Measurements from ENCODE around the gene HAO1. TPM values are rescaled to one million over a fixed set of nuclear protein-coding genes. Genes with fewer than 3 reads are reported as not detected.
"Not testable (repeated sequence)": the region's sequence is repeated elsewhere in the genome, so short reads cannot be mapped to it uniquely, and the experiment has no call there.

Gene HAO1
- total and polyA plus RNA-seq, 2 donors = 0.10 TPM; not detected in 1

DNA sequence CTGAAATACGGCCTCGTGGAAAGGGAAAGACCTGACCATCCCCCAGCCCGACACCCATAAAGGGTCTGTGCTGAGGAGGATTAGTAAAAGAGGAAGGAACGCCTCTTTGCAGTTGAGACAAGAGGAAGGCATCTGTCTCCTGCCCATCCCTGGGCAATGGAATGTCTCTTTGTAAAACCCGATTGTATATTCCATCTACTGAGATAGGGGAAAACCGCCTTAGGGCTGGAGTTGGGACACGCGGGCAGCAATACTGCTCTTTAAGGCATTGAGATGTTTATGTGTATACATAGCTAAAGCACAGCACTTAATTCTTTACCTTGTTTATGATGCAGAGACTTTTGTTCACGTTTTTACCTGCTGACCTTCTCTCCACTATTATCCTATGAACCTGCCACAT, 16.3 kb upstream of the HAO1 start:
- not testable (repeated sequence) for H3K36me3 ChIP-seq (ENCODE audit: insufficient read depth)

DNA sequence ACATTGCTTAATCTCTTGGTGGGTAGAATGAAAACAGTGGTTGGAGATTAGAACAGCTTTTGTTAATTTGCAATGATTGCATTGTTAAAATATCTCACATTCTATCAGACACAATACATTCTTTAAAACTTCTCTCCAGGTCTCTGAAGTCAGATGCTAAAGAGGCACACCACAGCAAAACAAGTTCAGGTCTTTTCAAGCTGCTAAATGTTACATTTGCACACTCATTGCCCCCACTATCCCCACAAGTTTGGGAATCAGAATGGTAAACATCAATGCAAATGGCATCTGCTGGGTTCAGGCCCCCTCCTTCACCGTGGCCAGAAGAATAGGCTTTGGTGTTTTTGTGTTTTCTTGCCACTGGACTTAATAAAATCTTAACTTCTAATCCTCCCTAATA, 10.1 kb upstream of the HAO1 start:
- H3K27ac ChIP-seq (ENCODE audit: low read depth) = no peak overlapping the region
- WGBS = 70% methylated on average over 1 of the region's 1 CpG
- DNase-seq (ENCODE audit: extremely low spot score) = no peak
- H3K4me3 ChIP-seq (ENCODE audit: low read depth, low read length) = no peak overlapping the region
- no peaks in the 10 kb centered on the region for H3K4me1 ChIP-seq (ENCODE audit: insufficient read depth)
- no peaks in the 10 kb centered on the region for H3K36me3 ChIP-seq (ENCODE audit: insufficient read depth)

More for the DNA sequence above, 16.3 kb upstream of the HAO1 start:
- DNase-seq (ENCODE audit: extremely low spot score); H3K4me1 ChIP-seq (ENCODE audit: insufficient read depth); H3K27ac ChIP-seq (ENCODE audit: low read depth); H3K4me3 ChIP-seq (ENCODE audit: low read depth, low read length): not testable (repeated sequence)
- WGBS = 78% methylated on average over 9 of the region's 9 CpGs

DNA sequence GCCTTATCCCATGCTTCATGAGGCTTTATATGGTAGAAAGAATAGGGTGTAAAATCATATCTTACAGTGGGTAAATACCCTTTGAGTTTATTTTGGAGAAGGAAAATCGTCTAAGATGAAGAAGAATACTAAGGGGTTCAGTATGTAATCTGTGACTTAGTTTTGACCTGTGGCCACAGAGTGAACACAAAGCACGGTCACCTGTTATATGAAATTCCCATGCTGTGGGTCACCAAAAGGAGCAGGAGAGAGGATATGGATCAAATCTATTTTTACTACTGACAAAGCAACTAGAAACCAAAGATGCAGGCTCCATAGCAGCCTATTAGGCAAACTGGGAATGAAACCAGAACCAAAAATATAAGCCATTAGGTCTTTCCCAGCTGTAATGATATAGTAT, 3.6 kb upstream of the HAO1 start:
- H3K4me1 ChIP-seq (ENCODE audit: insufficient read depth) = no peaks in the 10 kb centered on the region
- 34% methylated on average over 2 of the region's 2 CpGs for WGBS
- no peak overlapping the region for H3K27ac ChIP-seq (ENCODE audit: low read depth)
- no peak for DNase-seq (ENCODE audit: extremely low spot score)
- H3K4me3 ChIP-seq (ENCODE audit: low read depth, low read length) = no peak overlapping the region
- no peaks in the 10 kb centered on the region for H3K36me3 ChIP-seq (ENCODE audit: insufficient read depth)

DNA sequence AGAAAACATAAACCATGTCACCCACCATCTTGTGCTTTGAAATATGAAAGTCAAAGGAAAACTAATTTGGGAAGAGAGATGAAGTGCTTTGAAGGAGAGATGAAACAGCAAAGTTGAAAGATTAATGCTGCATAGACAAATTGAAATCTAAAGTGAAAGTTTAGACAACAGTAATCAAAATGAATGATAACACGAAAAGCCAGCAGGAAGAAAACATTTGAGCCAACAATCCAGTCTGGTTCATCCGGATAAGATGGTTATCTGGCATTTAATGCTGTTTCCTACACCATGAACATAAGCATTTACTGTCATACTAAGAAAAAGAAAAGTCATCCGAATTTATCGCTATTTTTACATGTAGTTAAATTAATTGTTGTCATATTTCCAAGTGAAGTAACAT, 595 bp downstream of the HAO1 start:
- Histone ChIP-seq H3K27ac (ENCODE audit: low read depth) (no peak overlapping the region), H3K36me3 (ENCODE audit: insufficient read depth) (no peaks in the 10 kb centered on the region), H3K4me1 (ENCODE audit: insufficient read depth) (no peaks in the 10 kb centered on the region), H3K4me3 (ENCODE audit: low read depth, low read length) (no peak overlapping the region)
- WGBS = 65% methylated on average over 4 of the region's 4 CpGs
- DNase-seq (ENCODE audit: extremely low spot score) = no peak

- H3K27ac ChIP-seq (ENCODE audit: low read depth) = no peak overlapping the region
- no peak for DNase-seq (ENCODE audit: extremely low spot score)
- no peak overlapping the region for H3K4me3 ChIP-seq (ENCODE audit: low read depth, low read length)
- no peaks in the 10 kb centered on the region for H3K4me1 ChIP-seq (ENCODE audit: insufficient read depth)
- WGBS = 94% methylated on average over 2 of the region's 2 CpGs
- no peaks in the 10 kb centered on the region for H3K36me3 ChIP-seq (ENCODE audit: insufficient read depth)
These were observed 2.2 kb downstream of the HAO1 start for GRCh38 chr20:7938058-7938457.

- Histone ChIP-seq H3K27ac (ENCODE audit: low read depth) (no peak overlapping the region), H3K36me3 (ENCODE audit: insufficient read depth) (no peaks in the 10 kb centered on the region), H3K4me1 (ENCODE audit: insufficient read depth) (no peaks in the 10 kb centered on the region), H3K4me3 (ENCODE audit: low read depth, low read length) (no peak overlapping the region)
- DNase-seq (ENCODE audit: extremely low spot score) = no peak
- WGBS = 94% methylated on average over 3 of the region's 3 CpGs
These were observed 2.9 kb downstream of the HAO1 start for GRCh38 chr20:7937328-7937727.

GRCh38 chr20:7935027-7935551, 5.2 kb downstream of the HAO1 start:
- no peak overlapping the region for H3K27ac ChIP-seq (ENCODE audit: low read depth)
- 83% methylated on average over 4 of the region's 4 CpGs for WGBS
- H3K4me1 ChIP-seq (ENCODE audit: insufficient read depth) = no peaks in the 10 kb centered on the region
- no peak for DNase-seq (ENCODE audit: extremely low spot score)
- H3K4me3 ChIP-seq (ENCODE audit: low read depth, low read length) = no peak overlapping the region
- H3K36me3 ChIP-seq (ENCODE audit: insufficient read depth) = no peaks in the 10 kb centered on the region

- DNase-seq (ENCODE audit: extremely low spot score) = no peak
- H3K4me1 ChIP-seq (ENCODE audit: insufficient read depth) = no peaks in the 10 kb centered on the region
- no peak overlapping the region for H3K27ac ChIP-seq (ENCODE audit: low read depth)
- H3K36me3 ChIP-seq (ENCODE audit: insufficient read depth) = no peaks in the 10 kb centered on the region
- H3K4me3 ChIP-seq (ENCODE audit: low read depth, low read length) = no peak overlapping the region
- 73% methylated on average over 1 of the region's 1 CpG for WGBS
These were observed 6.9 kb downstream of the HAO1 start for GRCh38 chr20:7933346-7933745.

GRCh38 chr20:7930343-7930742, 9.9 kb downstream of the HAO1 start:
- Histone ChIP-seq H3K27ac (ENCODE audit: low read depth) (no peak overlapping the region), H3K4me1 (ENCODE audit: insufficient read depth) (no peaks in the 10 kb centered on the region), H3K4me3 (ENCODE audit: low read depth, low read length) (no peak overlapping the region), H3K36me3 (ENCODE audit: insufficient read depth) (no peaks in the 10 kb centered on the region)
- DNase-seq (ENCODE audit: extremely low spot score) = no peak

DNA sequence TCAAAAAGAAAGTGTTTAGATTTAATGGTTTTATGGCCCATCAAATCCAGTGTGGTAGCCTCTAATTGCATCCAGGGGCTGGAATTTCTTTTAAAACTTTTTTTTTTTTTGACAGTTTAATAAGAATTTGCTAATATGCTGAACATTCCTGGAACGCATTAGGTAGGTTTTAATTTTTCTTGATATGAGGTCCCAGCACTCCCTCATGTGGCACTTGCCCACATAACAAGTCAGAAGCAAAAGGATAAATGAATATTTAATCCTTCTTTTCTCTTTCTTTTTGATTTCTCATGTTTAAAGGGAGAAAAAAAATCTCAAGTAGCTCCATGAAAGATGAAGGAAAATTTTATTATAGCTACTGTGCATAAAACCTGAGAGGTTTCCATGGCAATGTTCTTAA, 13.5 kb downstream of the HAO1 start:
- no peak overlapping the region for H3K4me3 ChIP-seq (ENCODE audit: low read depth, low read length)
- H3K27ac ChIP-seq (ENCODE audit: low read depth) = no peak overlapping the region
- 12% methylated on average over 1 of the region's 1 CpG for WGBS
- H3K4me1 ChIP-seq (ENCODE audit: insufficient read depth) = no peaks in the 10 kb centered on the region
- no peaks in the 10 kb centered on the region for H3K36me3 ChIP-seq (ENCODE audit: insufficient read depth)
- no peak for DNase-seq (ENCODE audit: extremely low spot score)

GRCh38 chr20:7926323-7926722, 13.9 kb downstream of the HAO1 start:
- no peak overlapping the region for H3K4me3 ChIP-seq (ENCODE audit: low read depth, low read length)
- WGBS = 48% methylated on average over 3 of the region's 3 CpGs
- no peaks in the 10 kb centered on the region for H3K36me3 ChIP-seq (ENCODE audit: insufficient read depth)
- no peaks in the 10 kb centered on the region for H3K4me1 ChIP-seq (ENCODE audit: insufficient read depth)
- H3K27ac ChIP-seq (ENCODE audit: low read depth) = no peak overlapping the region
- no peak for DNase-seq (ENCODE audit: extremely low spot score)

- no peak for DNase-seq (ENCODE audit: extremely low spot score)
- Histone ChIP-seq H3K27ac (ENCODE audit: low read depth) (no peak overlapping the region), H3K4me1 (ENCODE audit: insufficient read depth) (no peaks in the 10 kb centered on the region), H3K36me3 (ENCODE audit: insufficient read depth) (no peaks in the 10 kb centered on the region), H3K4me3 (ENCODE audit: low read depth, low read length) (no peak overlapping the region)
- 55% methylated on average over 3 of the region's 3 CpGs for WGBS
These were observed 15.6 kb downstream of the HAO1 start for GRCh38 chr20:7924692-7925091.

- H3K4me1 ChIP-seq (ENCODE audit: insufficient read depth) = no peaks in the 10 kb centered on the region
- no peak overlapping the region for H3K4me3 ChIP-seq (ENCODE audit: low read depth, low read length)
- no peak overlapping the region for H3K27ac ChIP-seq (ENCODE audit: low read depth)
- 91% methylated on average over 1 of the region's 1 CpG for whole genome bisulfite sequencing
- no peak for DNase-seq (ENCODE audit: extremely low spot score)
- no peaks in the 10 kb centered on the region for H3K36me3 ChIP-seq (ENCODE audit: insufficient read depth)
These were observed 23.6 kb downstream of the HAO1 start for GRCh38 chr20:7916648-7917047.

DNA sequence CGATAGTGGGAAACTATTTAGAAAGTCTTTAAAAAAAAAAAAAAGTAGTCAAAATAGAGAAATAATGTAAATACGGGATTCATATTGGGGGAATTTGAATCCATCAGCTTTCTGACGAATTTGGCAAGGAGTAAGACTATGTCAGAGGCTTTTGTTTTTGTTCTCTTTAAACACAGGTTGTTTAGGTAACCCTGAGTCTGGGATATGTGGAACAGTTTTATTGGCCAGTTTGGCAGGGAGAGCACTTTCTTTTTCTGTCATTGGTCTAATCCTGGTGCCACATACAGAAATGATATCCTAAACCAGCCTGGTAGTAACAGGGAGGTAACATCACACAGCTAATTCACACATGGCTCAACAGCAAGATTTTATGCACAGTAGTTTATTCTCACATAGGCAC, 27.7 kb downstream of the HAO1 start:
- 34% methylated on average over 3 of the region's 3 CpGs for WGBS
- no peaks in the 10 kb centered on the region for H3K4me1 ChIP-seq (ENCODE audit: insufficient read depth)
- no peak overlapping the region for H3K4me3 ChIP-seq (ENCODE audit: low read depth, low read length)
- no peaks in the 10 kb centered on the region for H3K36me3 ChIP-seq (ENCODE audit: insufficient read depth)
- DNase-seq (ENCODE audit: extremely low spot score) = no peak
- no peak overlapping the region for H3K27ac ChIP-seq (ENCODE audit: low read depth)
